ENCODE results near the gene DDX55. TPM values are rescaled to one million over a fixed set of nuclear protein-coding genes. Genes with fewer than 3 reads are reported as not detected.

Gene DDX55
- total and polyA plus RNA-seq, 2 experiments from 2014 or later: 21.7 to 23.0 TPM

- H3K4me1 ChIP-seq (ENCODE audit: insufficient read depth): no peaks in the 10 kb centered on the region
- no peaks in the 10 kb centered on the region for H4K20me1 ChIP-seq (ENCODE audit: insufficient read depth, poor library complexity, severe bottlenecking)
- TF ChIP-seq EZH2phosphoT487 (IDR thresholded peaks at IDR 0.05; ENCODE audit: low read depth, severe bottlenecking, unreplicated experiment) (no peak), EZH2 (IDR thresholded peaks at IDR 0.05; ENCODE audit: borderline replicate concordance) (no peak), CTCF (IDR thresholded peaks at IDR 0.05; ENCODE audit: poor library complexity) (no peak)
- H3K79me2 ChIP-seq: no peaks in the 10 kb centered on the region
- H3K9me2 ChIP-seq (replicated peaks; ENCODE audit: insufficient read depth): no peaks in the 10 kb centered on the region
- WGBS (ENCODE audit: low lambda C conversion rate, missing lambda C conversion rate): 100% methylated on average over 2 of the region's 2 CpGs
- H3K36me3 ChIP-seq (replicated peaks; ENCODE audit: insufficient read depth, low read depth): no peaks in the 10 kb centered on the region
- H2AFZ ChIP-seq: no peak overlapping the region
- no peak overlapping the region for H3K4me2 ChIP-seq
- DNase-seq (ENCODE audit: low spot score): no peak
- H3K4me3 ChIP-seq: no peak overlapping the region
- no peak overlapping the region for H3K27ac ChIP-seq
- no peaks in the 10 kb centered on the region for H3K27me3 ChIP-seq
- no peaks in the 10 kb centered on the region for H3K9me3 ChIP-seq (ENCODE audit: low read depth)
Observed at GRCh38 chr12:123614110-123614509, 12.2 kb downstream of the DDX55 start.

GRCh38 chr12:123614531-123614930, 12.6 kb downstream of the DDX55 start:
- Histone ChIP-seq H3K4me2 (no peak overlapping the region), H4K20me1 (ENCODE audit: insufficient read depth, poor library complexity, severe bottlenecking) (no peaks in the 10 kb centered on the region), H2AFZ (no peak overlapping the region), H3K27me3 (no peaks in the 10 kb centered on the region), H3K9me2 (replicated peaks; ENCODE audit: insufficient read depth) (no peaks in the 10 kb centered on the region), H3K36me3 (replicated peaks; ENCODE audit: insufficient read depth, low read depth) (no peaks in the 10 kb centered on the region), H3K4me1 (ENCODE audit: insufficient read depth) (no peaks in the 10 kb centered on the region), H3K79me2 (no peaks in the 10 kb centered on the region), H3K4me3 (no peak overlapping the region), H3K27ac (no peak overlapping the region), H3K9me3 (ENCODE audit: low read depth) (no peaks in the 10 kb centered on the region)
- TF ChIP-seq EZH2 (IDR thresholded peaks at IDR 0.05; ENCODE audit: borderline replicate concordance) (no peak), CTCF (IDR thresholded peaks at IDR 0.05; ENCODE audit: poor library complexity) (no peak), EZH2phosphoT487 (IDR thresholded peaks at IDR 0.05; ENCODE audit: low read depth, severe bottlenecking, unreplicated experiment) (no peak)
- DNase-seq (ENCODE audit: low spot score): no peak
- 81% methylated on average over 4 of the region's 4 CpGs for whole genome bisulfite sequencing (ENCODE audit: low lambda C conversion rate, missing lambda C conversion rate)

GRCh38 chr12:123617144-123617543, 15.2 kb downstream of the DDX55 start:
- H3K79me2 ChIP-seq: no peaks in the 10 kb centered on the region
- H3K9me2 ChIP-seq (replicated peaks; ENCODE audit: insufficient read depth): no peaks in the 10 kb centered on the region
- no peaks in the 10 kb centered on the region for H3K9me3 ChIP-seq (ENCODE audit: low read depth)
- no peaks in the 10 kb centered on the region for H3K4me1 ChIP-seq (ENCODE audit: insufficient read depth)
- no peak overlapping the region for H2AFZ ChIP-seq
- no peaks in the 10 kb centered on the region for H3K27me3 ChIP-seq
- H3K4me2 ChIP-seq: no peak overlapping the region
- no peaks in the 10 kb centered on the region for H4K20me1 ChIP-seq (ENCODE audit: insufficient read depth, poor library complexity, severe bottlenecking)
- no peak overlapping the region for H3K4me3 ChIP-seq
- no peak for DNase-seq (ENCODE audit: low spot score)
- no peak overlapping the region for H3K27ac ChIP-seq
- no peaks in the 10 kb centered on the region for H3K36me3 ChIP-seq (replicated peaks; ENCODE audit: insufficient read depth, low read depth)
- WGBS (ENCODE audit: low lambda C conversion rate, missing lambda C conversion rate): 92% methylated on average over 3 of the region's 3 CpGs
- no peak for TF ChIP-seq EZH2phosphoT487 (IDR thresholded peaks at IDR 0.05; ENCODE audit: low read depth, severe bottlenecking, unreplicated experiment)
- TF ChIP-seq EZH2 (IDR thresholded peaks at IDR 0.05; ENCODE audit: borderline replicate concordance): no peak

- Histone ChIP-seq H3K4me3 (no peak overlapping the region), H2AFZ (no peak overlapping the region), H3K79me2 (no peaks in the 10 kb centered on the region), H3K4me1 (ENCODE audit: insufficient read depth) (no peaks in the 10 kb centered on the region), H3K36me3 (replicated peaks; ENCODE audit: insufficient read depth, low read depth) (no peaks in the 10 kb centered on the region), H3K9me3 (ENCODE audit: low read depth) (no peaks in the 10 kb centered on the region), H3K4me2 (no peak overlapping the region), H3K27ac (no peak overlapping the region), H3K27me3 (no peaks in the 10 kb centered on the region), H4K20me1 (ENCODE audit: insufficient read depth, poor library complexity, severe bottlenecking) (no peaks in the 10 kb centered on the region), H3K9me2 (replicated peaks; ENCODE audit: insufficient read depth) (no peaks in the 10 kb centered on the region)
- DNase-seq (ENCODE audit: low spot score): no peak
- 91% methylated on average over 13 of the region's 13 CpGs for WGBS (ENCODE audit: low lambda C conversion rate, missing lambda C conversion rate)
- no peak for TF ChIP-seq EZH2phosphoT487 (IDR thresholded peaks at IDR 0.05; ENCODE audit: low read depth, severe bottlenecking, unreplicated experiment)
Observed at GRCh38 chr12:123617580-123617979, 15.7 kb downstream of the DDX55 start.
